NCI-H2171 (cell line): Measurements from ENCODE around the gene CCDC157.
"Not testable (repeated sequence)": the region's sequence is repeated elsewhere in the genome, so short reads cannot be mapped to it uniquely, and the experiment has no call there.

Source experiments
- DNase-seq: peaks from one replicate; lab custom pipeline; 2025; lab: John Stamatoyannopoulos, UW

The CCDC157 gene

GRCh38 chr22:30325724-30326254 is 31.0 kb upstream of the CCDC157 start:
- DNase-seq = no peak

- no peak for DNase-seq
Measured at GRCh38 chr22:30326255-30326705, 30.5 kb upstream of the CCDC157 start.

- peak; percentile 96 for DNase-seq
Measured at GRCh38 chr22:30326706-30327362, 30.0 kb upstream of the CCDC157 start, which contains the start of gene TBC1D10A. TSS of gene TBC1D10A (minus strand) at chr22:30326941. CDS start at chr22:30326881, 60 bp downstream.

- no peak for DNase-seq
Measured at GRCh38 chr22:30327864-30328345, 28.9 kb upstream of the CCDC157 start.

- DNase-seq = no peak
Measured at GRCh38 chr22:30328466-30329049, 28.2 kb upstream of the CCDC157 start.

- no peak for DNase-seq
Measured at GRCh38 chr22:30332551-30332950, 24.3 kb upstream of the CCDC157 start.

GRCh38 chr22:30332994-30333706 is 23.7 kb upstream of the CCDC157 start:
- DNase-seq = no peak

GRCh38 chr22:30333707-30334087 is 23.1 kb upstream of the CCDC157 start:
- DNase-seq = no peak

- no peak for DNase-seq
Measured at GRCh38 chr22:30334646-30335045, 22.2 kb upstream of the CCDC157 start.

GRCh38 chr22:30335236-30335635 is 21.6 kb upstream of the CCDC157 start:
- no peak for DNase-seq

GRCh38 chr22:30336752-30337460 is 19.9 kb upstream of the CCDC157 start:
- no peak for DNase-seq

GRCh38 chr22:30337461-30337778 is 19.4 kb upstream of the CCDC157 start:
- DNase-seq = no peak

- not testable (repeated sequence) for DNase-seq
Measured at GRCh38 chr22:30338341-30338740, 18.5 kb upstream of the CCDC157 start.

- DNase-seq = no peak
Measured at GRCh38 chr22:30338802-30339201, 18.0 kb upstream of the CCDC157 start.

- DNase-seq = no peak
Measured at GRCh38 chr22:30340911-30341685, 15.7 kb upstream of the CCDC157 start.

GRCh38 chr22:30344447-30345200 is 12.2 kb upstream of the CCDC157 start:
- DNase-seq = no peak

GRCh38 chr22:30347255-30347892 is 9.4 kb upstream of the CCDC157 start:
- DNase-seq = no peak

GRCh38 chr22:30348404-30348803 is 8.4 kb upstream of the CCDC157 start:
- DNase-seq = no peak

- DNase-seq = no peak
Measured at GRCh38 chr22:30348809-30349208, 8.0 kb upstream of the CCDC157 start.

- DNase-seq = no peak
Measured at GRCh38 chr22:30351226-30351625, 5.6 kb upstream of the CCDC157 start.
